ENCODE data around the gene EPN3. TPM values are rescaled to one million over a fixed set of nuclear protein-coding genes. Genes with fewer than 3 reads are reported as not detected.

The EPN3 gene
- total RNA-seq = under 0.01 TPM in 1 of 2 replicates, not detected in the other

DNA sequence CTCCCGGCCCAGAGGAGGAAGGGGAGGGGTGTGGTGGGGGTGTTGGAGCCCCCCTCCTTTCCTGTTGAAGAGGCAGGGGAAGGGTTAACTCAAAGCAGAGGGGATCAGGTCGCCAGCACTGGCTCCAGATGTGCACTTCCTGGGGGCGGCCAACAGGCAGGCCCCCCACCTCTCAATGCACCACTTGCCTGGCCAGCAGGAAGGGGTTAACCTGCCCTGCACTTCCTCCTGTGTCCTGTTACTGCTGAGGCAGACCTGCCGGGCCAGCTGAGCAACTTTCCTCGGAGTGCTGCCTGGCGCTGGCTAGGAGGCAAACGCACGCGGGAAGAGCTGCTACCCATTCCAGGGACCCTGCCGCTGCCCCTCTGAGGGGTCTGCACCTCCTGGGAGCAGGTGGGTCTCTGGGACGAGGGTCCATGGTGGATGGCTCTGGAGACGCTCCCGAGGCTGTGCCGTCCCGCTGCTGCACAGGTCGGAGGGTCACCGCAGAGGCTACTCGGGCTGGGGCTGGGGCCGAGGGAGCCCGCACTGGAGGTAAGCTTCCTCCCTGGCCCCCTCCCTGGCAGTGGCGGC lies at the start of gene EPN3:
TSS of gene EPN3 (plus strand) at position 284 of the 573 bp plus-strand sequence. CDS start 3,822 bp downstream, outside the sequence.

DNA sequence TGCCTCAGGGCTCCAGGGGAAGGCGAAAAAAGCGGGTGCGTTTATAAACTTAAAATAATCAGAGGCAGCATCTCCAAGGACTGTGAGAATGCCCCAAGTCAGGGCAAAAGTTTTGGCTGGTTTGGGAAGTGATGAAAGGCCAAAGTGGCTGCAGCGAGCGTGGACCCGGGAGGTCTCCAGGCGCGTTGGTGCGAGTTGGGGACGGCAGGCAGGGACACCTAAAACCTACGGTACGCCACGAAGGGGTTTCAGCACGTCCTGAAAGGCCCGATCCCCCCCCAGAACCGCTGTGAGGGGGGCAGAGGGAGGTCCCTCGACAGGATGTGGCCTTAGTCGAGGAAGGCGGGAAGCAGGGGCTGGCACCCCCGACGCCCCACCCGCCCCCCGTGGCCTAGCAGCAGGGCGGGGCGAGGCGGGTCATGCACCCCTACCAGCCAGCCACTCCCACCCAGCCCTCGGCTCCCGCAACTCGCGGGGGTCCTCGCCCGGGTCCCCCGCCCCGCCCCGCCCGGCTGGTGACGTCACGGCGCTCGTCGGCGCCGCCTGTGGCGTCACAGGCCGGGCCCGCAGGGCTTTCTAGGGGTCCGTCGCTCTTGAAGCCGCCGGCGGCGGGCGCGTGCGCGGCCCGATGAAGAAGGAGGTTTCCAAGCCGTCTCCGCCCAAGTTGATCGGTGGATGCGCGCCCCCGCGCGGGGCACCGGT lies 24.5 kb upstream of the EPN3 start, which contains the start of gene MYCBPAP:
TSS of gene MYCBPAP (plus strand) at position 569 of the 702 bp plus-strand sequence. CDS start 236 bp downstream, outside the sequence.

DNA sequence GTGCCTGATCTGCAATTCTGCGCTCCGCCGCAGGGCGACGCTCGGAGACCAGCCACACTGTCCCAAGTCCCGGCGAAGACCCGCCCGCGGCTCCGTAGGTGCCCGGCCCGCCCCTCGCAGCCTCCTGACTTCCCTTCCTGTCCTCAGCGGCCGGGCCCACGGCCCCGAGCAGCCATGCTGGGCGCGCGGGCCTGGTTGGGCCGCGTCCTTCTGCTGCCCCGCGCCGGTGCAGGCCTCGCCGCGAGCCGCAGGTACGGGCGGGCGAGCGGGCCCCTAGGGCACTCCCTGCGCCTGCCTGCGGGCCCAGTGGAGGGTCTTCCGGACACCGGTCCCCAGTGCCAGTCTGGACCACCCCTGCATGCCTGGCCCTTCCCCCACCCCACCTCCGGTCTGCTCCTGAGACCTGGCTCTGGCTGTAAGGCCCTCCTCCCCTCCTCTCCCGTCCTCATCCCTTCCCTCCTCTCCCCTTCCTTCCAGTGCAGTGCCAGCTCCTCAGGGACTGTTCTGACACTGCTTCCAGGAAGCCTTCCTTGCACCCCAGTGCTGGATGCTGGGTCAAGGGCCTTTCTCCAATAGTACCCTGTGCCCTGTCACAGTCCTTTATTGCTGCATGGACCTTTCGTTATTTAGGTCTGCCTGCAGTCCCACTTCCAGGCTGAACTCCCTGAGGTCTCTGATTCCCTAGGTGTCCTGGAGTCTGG lies 14.7 kb downstream of the EPN3 start, which contains the start of gene SPATA20:
TSS of gene SPATA20 (plus strand) at position 140 of the 701 bp plus-strand sequence. CDS start at position 175, 35 bp downstream.

DNA sequence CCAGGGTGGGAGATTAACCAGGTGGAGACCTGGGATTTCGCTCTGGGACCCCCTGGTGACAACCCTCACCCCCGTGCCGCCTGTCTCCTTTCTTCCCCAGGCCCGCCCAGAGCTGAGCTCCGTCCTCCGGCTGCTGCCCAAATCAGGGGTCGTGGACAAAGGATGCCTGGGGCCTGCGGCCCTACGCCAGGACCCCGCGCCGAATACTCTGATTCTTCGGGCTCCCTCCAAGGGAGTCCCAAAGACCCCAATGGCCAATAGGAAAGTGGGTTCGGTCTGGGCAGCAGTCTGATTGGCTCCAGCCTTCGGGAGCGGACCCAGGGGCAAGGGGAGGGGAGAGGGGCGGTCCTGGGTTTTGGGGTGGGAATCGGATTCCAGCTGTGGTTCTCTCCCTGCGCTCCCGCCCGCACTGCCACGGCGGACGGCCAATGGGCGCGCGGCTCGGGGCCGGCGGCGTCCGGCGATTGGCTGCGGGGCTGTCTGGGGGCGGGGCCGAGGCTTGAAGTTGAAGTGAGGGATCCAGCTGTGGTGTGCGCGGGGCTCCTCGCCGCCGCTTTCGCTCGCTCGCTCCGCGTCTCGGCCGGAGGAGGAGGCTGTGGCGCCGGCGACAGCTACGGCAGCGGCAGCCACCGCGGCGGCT lies 27.8 kb downstream of the EPN3 start, which contains the start of gene CACNA1G:
TSS of gene CACNA1G (plus strand) at position 531 of the 640 bp plus-strand sequence. CDS start 745 bp downstream, outside the sequence.

Other genes with a start within 250 kb of the EPN3 start
- gene XYLT2, start 186.6 kb upstream of the EPN3 start, total RNA-seq = 36.7 and 46.1 TPM in 2 replicates
- gene MRPL27, start 159.6 kb upstream of the EPN3 start, total RNA-seq = 46.1 and 60.3 TPM in 2 replicates
- gene EME1, start 159.5 kb upstream of the EPN3 start, total RNA-seq = 9.4 and 10.3 TPM in 2 replicates
- gene LRRC59, start 135.2 kb upstream of the EPN3 start, total RNA-seq = 172 and 222 TPM in 2 replicates
- gene ACSF2, start 106.5 kb upstream of the EPN3 start, total RNA-seq = 10.0 and 15.4 TPM in 2 replicates
- gene CHAD, start 63.9 kb upstream of the EPN3 start, total RNA-seq = not detected in 2 replicates
- gene RSAD1, start 53.9 kb upstream of the EPN3 start, total RNA-seq = 25.0 and 34.2 TPM in 2 replicates
- gene MYCBPAP, start 24.3 kb upstream of the EPN3 start, total RNA-seq = 0.98 and 1.1 TPM in 2 replicates
- 79.0 and 79.7 TPM in 2 replicates for gene SPATA20, start 14.4 kb downstream of the EPN3 start, total RNA-seq
- gene CACNA1G, start 28.0 kb downstream of the EPN3 start, total RNA-seq = 0.39 and 0.73 TPM in 2 replicates
- 40.8 and 43.0 TPM in 2 replicates for gene ABCC3, start 102.1 kb downstream of the EPN3 start, total RNA-seq
- 35.6 and 55.3 TPM in 2 replicates for gene ANKRD40, start 175.2 kb downstream of the EPN3 start, total RNA-seq
- 24.6 and 26.6 TPM in 2 replicates for gene LUC7L3, start 186.9 kb downstream of the EPN3 start, total RNA-seq
- gene ANKRD40CL, start 234.8 kb downstream of the EPN3 start, total RNA-seq = not detected in 2 replicates

Measured in subcutaneous preadipocyte (primary cell).